GM18873 (cell line): ENCODE data around the gene SUPT3H.
"Not testable (repeated sequence)": the region's sequence is repeated elsewhere in the genome, so short reads cannot be mapped to it uniquely, and the experiment has no call there.

Source experiments
- ATAC-seq: cut with Tn5 transposase; IDR thresholded peaks from one replicate; pipeline ENCODE4 v1.9.1; 2021; ENCODE audit warnings: mild to moderate bottlenecking, moderate library complexity, moderate number of reproducible peaks; ENCODE audit not compliant: unreplicated experiment, low FRiP score

Gene SUPT3H

DNA sequence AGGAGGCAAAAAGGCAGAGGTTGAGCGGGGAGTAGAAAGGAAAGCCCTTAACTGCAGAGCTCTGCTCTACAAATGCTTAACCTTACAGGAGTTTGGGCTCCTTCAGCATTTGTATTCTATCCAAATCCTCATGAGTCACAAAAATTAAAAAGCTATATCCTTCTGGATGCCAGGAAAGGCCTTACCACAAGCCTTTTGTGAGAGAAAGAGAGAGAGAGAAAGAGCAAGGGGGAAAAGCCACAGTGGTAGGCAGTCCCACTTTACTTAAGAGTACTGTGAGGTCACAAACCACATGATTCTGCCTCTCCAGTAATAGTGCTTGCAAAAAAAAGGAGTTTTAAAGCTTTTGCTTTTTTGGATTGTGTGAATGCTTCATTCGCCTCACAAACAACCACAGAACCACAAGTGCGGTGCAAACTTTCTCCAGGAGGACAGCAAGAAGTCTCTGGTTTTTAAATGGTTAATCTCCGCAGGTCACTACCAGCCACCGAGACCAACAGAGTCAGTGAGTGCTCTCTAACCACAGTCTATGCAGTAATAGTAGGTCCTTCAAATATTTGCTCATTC, 49.7 kb downstream of the SUPT3H start, which contains the start of gene RUNX2:
Gene RUNX2, plus strand, starts transcription at position 375 of the 567 bp plus-strand sequence. CDS start 397 bp downstream, outside the sequence.
- ATAC-seq = no peak

DNA sequence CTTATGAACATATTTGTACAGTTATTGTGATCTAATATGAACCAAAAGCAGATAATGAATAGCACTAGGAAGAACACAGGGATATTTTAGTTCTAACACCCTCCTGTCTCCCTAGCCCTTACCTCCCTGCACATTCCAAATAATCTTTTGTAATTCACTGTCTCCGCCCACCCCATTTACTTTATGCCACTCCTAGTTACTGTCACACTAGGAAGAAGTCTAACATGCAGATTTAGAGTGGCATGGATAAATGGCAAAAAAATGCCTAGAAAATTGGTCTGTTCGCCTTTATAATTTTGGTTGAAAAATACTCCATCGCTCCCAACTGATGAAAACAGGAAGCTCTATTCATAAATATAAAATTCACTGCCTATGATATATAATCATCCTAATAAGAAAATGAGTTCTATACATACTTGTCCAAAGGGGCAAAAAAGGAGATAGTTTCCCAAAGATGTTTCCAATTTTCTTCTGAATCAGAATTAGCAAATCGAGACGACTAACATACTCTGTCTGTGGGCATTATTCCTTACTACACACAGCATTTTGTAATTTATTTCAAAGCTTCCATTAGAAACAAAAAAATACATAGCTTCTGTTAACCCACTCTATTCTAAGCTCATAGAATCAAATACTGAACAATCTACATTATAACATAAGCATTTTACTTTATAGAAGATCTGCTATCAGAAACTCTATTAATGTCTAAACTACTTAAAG, 50.9 kb downstream of the SUPT3H start:
- ATAC-seq = no peak

DNA sequence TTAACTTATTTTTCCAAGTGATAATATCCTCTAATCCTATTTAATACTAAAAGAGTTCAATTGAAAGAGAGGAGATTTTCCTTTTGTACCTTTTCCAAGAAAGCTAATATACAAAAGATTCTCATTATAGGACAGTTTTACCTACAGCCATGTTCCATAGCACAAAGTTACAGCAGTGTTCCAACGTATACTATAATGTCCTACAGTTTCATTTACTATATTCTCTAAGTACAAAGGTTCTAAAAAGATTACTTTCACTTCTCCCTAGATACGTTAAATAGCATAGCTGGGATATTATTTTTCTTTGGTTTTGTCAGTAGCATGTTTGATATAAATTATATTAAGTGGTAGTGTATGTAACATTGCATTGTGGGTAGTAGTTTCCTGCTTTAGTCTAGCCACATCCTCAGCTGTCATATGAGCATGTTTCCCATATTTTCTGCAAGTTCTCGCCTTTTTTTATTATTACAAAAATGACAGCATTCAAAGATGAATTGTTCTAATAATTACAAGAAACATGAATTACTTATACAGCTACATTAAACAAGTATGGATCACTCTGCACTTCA, 54.0 kb downstream of the SUPT3H start:
- no peak for ATAC-seq

DNA sequence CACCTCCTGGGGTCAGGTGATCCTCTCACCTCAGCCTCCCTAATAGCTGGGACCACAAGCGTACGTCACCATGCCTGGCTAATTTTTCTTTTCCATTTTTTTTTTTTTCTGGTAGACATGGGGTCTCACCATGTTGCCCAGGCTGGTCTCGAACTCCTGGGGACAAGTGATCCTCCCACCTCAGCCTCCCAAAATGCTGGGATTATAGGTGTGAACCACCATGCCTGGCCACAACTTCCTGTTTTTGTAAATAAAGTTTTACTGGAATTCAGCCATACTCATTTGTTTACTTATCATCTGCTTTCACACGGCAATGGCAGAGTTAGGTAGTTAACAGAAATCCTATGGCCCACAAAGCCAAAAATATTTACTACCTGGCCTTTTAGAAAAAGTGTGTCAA, 57.4 kb downstream of the SUPT3H start:
- ATAC-seq = no peak

DNA sequence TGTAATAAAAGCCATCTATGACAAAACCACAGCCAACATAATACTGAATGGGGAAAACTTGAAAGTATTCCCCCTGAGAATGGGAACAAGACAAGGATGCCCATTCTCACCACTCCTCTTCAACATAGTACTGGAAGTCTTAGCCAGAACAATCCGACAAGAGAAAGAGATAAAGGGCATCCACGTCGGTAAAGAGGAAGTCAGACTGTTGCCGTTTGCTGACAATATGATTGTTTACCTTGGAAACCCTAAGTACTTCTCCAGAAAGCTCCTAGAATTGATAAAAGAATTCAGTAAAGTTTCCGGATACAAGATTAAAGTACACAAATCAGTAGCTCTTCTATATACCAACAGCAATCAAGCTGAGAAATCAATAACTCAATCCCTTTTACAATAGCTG, 63.6 kb downstream of the SUPT3H start:
- ATAC-seq = no peak

DNA sequence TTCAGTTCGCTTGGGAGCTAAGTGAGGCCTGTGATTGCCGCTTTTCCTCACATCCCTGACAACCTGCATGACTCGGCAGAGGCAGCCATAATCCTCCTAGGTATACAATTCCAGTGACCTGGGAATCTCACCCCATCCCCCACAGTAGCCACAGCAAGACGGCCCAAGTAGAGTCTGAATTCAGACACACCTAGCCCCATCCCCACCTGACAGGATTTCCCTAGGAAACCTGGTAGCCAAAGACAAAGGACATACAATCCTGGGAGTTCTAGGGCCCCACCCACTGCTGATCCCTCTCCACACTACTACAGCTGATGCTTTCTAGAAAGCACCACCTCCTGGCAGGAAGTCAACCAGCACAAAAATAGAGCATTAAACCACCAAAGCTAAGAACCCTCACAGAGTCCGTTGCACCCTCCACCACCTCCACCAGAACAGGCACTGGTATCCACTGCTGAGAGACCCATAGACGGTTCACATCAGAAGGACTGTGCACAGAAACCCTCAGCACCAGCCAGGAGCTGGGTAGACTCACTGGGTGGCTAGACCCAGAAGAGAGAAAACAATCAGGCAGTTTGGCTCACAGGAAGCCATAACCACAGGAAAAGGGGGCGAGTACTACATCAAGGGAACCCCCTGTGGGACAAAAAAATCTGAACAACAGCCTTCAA, 67.5 kb downstream of the SUPT3H start:
- ATAC-seq = no peak

DNA sequence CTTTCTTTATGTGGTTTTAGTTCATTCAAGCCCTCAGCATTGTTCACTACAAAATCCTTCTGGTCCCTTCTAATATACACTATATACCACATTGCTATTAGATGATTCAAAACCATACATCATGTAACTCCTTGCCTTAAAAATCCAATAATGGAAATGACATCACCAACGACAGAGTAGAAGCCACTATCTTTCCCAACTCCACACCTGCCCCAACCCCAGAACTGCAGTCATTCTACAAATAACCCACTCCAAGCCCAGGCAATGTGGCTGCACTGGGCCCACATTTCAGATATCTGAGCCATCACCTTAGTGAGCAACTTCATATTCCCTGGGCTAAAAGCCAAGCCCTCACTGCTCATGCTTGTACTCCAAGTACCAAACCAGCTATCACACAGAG, 72.2 kb downstream of the SUPT3H start:
- ATAC-seq = no peak

DNA sequence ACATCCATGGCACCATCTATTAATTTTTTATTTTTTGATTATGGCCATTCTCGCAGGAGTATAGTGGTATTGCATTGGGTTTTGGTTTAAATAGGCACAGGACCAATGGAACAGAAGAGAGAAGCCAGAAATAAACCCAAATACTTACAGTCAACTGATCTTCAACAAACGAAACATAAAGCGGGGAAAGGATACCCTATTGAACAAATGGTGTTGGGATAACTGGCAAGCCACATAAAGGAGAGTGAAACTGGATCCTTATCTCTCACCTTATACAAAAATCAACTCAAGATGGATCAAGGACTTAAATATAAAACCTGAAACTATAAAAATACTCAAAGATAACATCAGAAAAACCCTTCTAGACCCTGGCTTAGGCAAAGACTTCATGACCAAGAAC, 74.9 kb downstream of the SUPT3H start:
- no peak for ATAC-seq

DNA sequence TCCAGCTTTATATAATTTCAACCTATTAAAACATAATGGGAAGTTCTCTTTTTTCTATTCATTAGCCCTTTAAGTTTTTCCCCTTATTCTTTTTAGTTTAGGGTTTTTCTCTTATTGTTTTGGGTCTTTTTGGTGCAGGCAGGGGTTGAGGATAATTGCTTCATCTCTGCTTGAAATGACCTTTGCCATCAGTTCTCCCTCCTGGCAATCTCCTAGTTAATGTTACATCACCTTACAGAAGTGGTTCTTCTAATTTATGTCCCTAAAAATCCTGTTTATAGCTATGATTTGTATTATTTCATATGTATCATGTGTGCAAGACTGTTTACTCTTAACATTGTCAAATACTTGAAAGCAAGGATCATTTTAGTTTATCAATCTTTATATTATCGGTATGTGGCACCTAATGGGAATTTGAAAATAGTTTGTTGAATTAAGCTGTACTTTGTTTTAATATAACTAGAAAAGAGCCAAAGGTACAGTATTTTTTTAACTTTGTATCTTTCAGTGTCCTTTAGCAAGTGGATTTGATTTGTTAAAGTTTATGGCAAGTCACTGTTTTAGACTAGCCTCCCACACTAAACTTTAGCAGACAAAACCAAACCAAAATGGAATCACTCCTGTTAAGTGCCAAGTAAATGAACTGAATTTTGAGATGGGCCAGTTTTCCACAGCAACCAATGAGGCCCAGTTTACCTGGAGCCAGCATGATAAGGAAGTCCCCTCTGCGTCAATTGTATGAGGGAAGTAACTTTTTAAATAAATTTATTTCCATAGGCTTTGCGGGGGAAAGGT, 76.2 kb downstream of the SUPT3H start:
- ATAC-seq = no peak

DNA sequence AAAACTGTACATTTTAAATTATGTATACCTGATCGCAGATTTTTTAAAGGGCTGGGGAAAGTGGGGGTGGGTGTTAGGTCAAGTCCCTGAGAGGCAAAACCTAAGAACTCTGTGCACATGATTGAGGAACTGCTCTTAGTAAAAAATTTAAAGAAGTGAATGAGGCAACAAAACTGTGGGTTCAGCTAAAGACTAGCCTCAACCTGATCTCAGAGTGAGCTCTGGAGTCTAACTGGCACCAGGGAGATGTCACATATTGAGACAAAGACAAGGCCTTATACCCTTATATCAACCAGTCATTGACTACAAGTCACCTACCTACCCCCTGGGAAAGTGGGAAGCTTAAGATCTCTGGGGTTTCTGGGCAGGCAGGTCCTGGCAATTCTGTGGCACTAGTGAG, 77.0 kb downstream of the SUPT3H start:
- ATAC-seq = no peak

DNA sequence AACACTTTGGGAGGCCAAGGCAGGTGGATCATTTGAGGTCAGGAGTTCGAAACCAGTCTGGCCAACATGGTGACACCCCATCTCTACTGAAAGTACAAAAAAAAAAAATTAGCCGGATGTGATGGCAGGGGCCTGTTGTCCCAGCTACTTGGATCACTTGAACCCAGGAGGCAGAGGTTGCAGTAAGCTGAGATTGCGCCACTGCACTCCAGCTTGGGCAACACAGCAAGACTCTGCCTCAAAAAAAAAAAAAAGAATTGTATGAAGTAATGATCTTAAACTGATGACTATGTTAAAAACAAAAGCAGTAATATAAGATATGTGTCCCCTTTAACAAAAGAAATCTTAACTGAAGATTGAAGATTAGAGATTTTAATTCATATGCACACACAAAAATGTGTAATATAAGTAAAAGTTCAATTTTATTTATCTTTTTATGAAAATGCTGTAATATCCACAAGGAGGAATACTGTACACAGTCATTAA, 78.6 kb downstream of the SUPT3H start:
- no peak for ATAC-seq

DNA sequence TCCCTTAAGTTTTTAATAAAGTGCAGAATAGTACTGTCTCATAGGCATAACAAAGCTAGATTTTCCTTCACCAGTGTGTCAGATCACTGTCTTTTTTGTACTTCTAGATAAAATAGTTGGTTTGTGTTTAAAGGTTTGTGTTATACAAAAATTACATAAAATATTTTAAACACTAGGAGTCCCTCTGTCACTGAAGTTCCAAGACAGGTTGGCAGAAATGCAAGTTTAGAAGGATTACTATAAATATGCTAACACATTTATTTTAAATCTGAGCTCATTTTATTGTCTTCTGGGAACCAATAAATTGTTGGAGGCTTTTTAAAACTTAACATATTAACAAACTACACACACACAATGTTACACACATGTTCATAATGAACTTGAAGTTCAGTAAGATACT, 80.4 kb downstream of the SUPT3H start:
- ATAC-seq = no peak

DNA sequence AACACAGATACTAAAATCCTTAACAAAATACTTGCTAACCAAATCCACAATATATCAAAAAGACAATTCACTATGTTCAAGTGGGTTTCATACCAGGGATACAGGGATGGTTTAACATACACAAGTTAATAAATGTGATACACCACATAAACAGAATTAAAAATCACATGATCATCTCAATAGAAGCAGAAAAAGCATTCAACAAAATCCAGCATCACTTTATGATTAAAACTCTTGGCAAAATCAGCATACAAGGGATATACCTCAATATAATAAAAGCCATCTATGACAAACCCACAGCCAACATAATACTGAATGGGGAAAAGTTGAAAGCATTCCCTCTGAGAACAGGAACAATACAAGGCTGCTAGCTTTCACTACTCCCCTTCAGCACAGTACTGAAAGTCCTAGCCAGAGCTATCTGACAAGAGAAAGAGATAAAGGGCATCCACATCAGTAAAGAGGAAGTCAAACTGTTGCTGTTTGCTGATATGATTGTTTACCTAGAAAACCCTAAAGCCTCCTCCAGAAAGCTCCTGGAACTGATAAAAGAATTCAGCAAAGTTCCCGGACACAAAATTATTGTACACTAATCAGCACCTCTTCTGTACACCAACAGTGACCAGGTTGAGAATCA, 83.6 kb downstream of the SUPT3H start:
- ATAC-seq = not testable (repeated sequence)

DNA sequence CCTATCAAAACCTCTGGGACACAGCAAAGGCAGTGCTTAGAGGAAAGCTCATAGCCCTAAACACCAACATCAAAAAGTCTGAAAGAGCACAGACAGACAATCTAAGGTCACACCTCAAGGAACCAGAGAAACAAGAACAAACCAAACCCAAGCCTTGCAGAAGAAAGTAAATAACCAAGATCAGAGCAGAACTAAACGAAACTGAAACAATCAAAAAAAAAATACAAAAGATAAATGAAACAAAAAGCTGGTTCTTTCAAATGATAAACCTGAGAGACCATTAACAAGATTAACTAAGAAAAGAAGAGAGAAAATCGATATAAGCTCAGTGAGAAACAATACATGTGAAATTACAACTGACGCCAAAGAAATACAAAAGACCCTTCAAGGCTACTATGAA, 84.4 kb downstream of the SUPT3H start:
- ATAC-seq = no peak

DNA sequence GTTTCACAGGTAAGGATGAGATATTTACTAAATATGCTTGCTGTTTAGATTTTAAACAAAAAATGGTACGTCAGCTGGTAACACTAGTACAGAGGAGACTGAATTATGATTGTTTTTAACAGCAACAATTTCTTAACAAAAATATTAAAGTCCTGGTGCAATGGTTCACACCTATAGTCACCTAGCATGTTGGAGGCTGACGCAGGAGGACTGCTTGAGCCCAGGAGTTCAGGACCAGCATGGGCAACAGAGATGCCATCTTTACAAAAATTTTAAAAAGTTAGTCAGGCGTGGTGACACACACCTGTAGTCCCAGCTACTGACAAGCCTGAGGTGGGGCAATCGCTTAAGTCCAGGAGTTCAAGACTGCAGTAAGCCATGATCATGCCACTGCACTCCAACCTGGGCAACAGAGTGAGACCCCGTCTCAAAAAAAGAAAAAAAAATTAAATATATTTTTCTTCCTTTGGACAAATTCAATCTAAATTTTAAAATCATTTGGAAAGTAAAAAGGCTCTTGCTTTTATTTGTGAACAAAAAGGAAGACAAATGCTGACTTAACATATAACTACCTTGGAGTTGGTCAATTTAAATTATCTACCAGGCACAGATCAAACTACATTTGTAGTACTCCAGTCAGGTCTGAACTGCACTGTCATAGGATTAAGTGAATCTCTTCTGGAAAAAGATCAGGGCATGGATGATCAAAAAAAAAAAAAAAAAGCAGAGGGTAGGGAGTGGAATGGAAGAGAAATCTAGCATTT, 87.8 kb downstream of the SUPT3H start:
- ATAC-seq = no peak

DNA sequence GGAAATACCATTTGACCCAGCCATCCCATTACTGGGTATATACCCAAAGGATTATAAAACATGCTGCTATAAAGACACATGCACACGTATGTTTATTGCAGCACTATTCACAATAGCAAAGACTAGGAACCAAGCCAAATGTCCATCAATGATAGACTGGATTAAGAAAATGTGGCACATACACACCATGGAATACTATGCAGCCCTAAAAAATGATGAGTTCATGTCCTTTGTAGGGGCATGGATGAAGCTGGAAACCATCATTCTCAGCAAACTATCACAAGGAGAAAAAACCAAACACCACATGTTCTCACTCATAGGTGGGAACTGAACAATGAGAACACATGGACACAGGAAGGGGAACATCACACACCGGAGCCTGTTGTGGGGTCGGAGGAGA, 91.0 kb downstream of the SUPT3H start:
- ATAC-seq = not testable (repeated sequence)

DNA sequence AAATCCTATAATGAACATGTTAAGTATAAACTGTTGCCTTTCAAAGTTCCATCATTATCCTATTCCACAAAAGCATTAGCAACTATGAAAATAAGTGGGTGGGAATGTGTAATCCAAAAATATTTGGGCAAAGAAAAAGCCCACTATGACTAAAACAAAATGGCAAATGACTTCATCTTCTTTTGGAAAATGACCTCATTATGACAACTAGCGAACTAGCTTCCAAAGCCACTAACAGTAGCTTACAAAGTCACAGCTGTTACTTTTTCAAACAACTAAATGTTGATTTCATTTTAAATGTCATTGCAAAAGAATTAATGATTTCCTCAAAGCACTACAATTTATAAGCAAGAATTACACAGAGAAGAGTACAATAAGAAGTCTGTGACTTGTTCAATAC, 99.4 kb downstream of the SUPT3H start:
- ATAC-seq = no peak

DNA sequence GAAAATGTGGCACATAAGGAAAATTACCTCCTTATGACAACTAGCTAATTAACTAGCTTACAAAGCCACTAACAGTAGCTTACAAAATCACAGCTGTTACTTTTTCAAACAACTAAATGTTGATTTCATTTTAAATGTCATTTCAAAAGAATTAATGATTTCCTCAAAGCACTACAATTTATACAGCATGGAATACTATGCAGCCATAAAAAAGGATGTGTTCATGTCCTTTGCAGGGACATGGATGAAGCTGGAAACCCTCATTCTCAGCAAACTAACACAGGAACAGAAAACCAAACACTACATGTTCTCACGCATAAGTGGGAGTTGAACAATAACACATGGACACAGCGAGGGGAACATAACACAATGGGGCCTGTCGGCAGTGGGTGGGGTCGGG, 100.0 kb downstream of the SUPT3H start:
- ATAC-seq = not testable (repeated sequence)

DNA sequence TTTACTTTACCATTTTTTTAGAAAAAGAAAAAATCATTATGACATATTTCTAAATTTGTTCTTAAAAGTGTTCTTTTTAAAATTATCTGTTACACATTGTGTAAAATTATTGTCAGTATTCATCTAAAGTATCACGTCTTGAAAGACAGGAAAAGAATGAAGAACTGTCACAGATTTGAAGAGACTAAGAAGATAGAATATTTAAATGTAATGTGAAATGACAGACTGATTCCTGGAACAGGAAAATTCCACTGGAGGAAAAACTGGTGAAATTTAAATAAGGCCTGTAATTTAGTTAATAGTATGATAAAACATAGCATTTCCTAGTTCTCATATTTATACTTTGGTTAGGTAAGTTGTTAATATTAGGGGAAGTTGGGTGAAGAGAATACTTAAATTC, 102.4 kb downstream of the SUPT3H start:
- no peak for ATAC-seq
